Heart left ventricle (tissue), 16 donors: ENCODE measurements around the gene FBXL17. TPM values are rescaled to one million over a fixed set of nuclear protein-coding genes. Genes with fewer than 3 reads are reported as not detected.

Source experiments
- ATAC-seq, 4 donors: fragments of 200-7000 bp; cut with Tn5 transposase; one replicate each; pipeline ENCODE4 v1.9.1; 2020 to 2022; ENCODE audit warnings: moderate library complexity in 4 of 4, mild to moderate bottlenecking in 3 of 4, moderate number of reproducible peaks in 1 of 4
- DNase-seq, 5 donors: peaks; one replicate each; pipeline ENCODE4 v3.0.0-alpha.2; 2020
- H3K27ac ChIP-seq, 12 donors: fragments of 200-600 bp; sonication (generic) in 4 of 12; one replicate each; pipeline versions ENCODE4 v1.5.0 to v1.8.0; 2016 to 2022; ENCODE audit warnings: mild to moderate bottlenecking in 2 of 12
- H3K27me3 ChIP-seq, 9 donors: fragments of 200-600 bp; sonication (generic) in 2 of 9; one replicate each; pipeline versions ENCODE4 v1.5.1 to v1.8.0; 2016 to 2022; ENCODE audit warnings: mild to moderate bottlenecking in 3 of 9
- H3K36me3 ChIP-seq, 9 donors: fragments of 200-600 bp; sonication (generic) in 2 of 9; one replicate each; pipeline versions ENCODE4 v1.5.0 to v1.8.0; 2018 to 2022; ENCODE audit warnings: mild to moderate bottlenecking in 2 of 9
- H3K4me1 ChIP-seq, 12 donors: fragments of 200-600 bp; sonication (generic) in 4 of 12; one replicate each; pipeline versions ENCODE4 v1.5.0 to v1.8.0; 2016 to 2022; ENCODE audit warnings: mild to moderate bottlenecking in 3 of 12
- H3K4me3 ChIP-seq, 12 donors: fragments of 200-600 bp; sonication (generic) in 4 of 12; one replicate each; pipeline versions ENCODE4 v1.5.0 to v1.8.0; 2017 to 2022; ENCODE audit warnings: mild to moderate bottlenecking in 9 of 12, moderate library complexity in 4 of 12
- H3K9me3 ChIP-seq, 12 donors: fragments of 200-600 bp; sonication (generic) in 4 of 12; one replicate each; pipeline versions ENCODE4 v1.5.0 to v1.8.0; 2016 to 2022; ENCODE audit warnings: mild to moderate bottlenecking in 1 of 12
- CTCF ChIP-seq, 12 donors: fragments of 200-600 bp; sonication (generic) in 4 of 12; IDR thresholded peaks; one replicate each; pipeline versions ENCODE4 v1.5.0 to v1.8.0; 2018 to 2022; ENCODE audit warnings: antibody characterized with exemption in 12 of 12, mild to moderate bottlenecking in 5 of 12
- POLR2A ChIP-seq, 2 donors: fragments of 450-650 bp; IDR thresholded peaks; one replicate each; pipeline ENCODE4 v1.6.1; 2017; ENCODE audit warnings: antibody characterized with exemption in 2 of 2, mild to moderate bottlenecking in 2 of 2, moderate library complexity in 2 of 2
- WGBS, 4 donors: extraction: QIAGEN DNeasy Blood & Tissue Kit in 2 of 4; methylation state at CpG; one replicate each; pipeline versions ENCODE4 v1.1.5 to v1.1.7; 2013 to 2018; 5-methylcytosine and 5-hydroxymethylcytosine counted together
- intact Hi-C, 10 donors: fragments of 100-400 bp; cut with DNase I; formaldehyde crosslinking; loops; one replicate each; pipeline versions ENCODE4 v1.11.1 to v1.14.2; 2022
- polyA plus RNA-seq, 2 donors: library from polyadenylated mRNA; stranded (reverse); fragments of 200-250 nt; gene quantifications; one replicate each; pipeline ENCODE4 v1.2.3, GENCODE V29; 2013
- total RNA-seq, 9 donors: library from RNA; depleted of rRNA in 2 of 9; stranded (reverse); fragments of >200 nt in 2 of 9; fragmentation: NEBNext Ultra II Directional in 3 of 9; extraction: Animal tissue kit (Norgen Biotek cat#: 25700) in 3 of 9; gene quantifications; one replicate each; pipeline versions ENCODE4 v1.1.0 to v1.2.4, GENCODE V29; 2016 to 2023
- donor health status: ischemic (EF 13 %, LVEDD 7.1; RV severe dilation, severe dysfunction).
- donor health status: healthy with polysubstance abuse.
- donor health status: DM: no; HTN: yes; CAD: no.
- donor health status: DM: no; HTN: no; CAD: no.
- donor health status: ischemic (EF 25% LVEDD 6.9; RV normal size, moderate dysfunction).
- donor health status: ischemic (EF 25% LVEDD 5.7; RV mildly dilated, moderate dysfunction).
- donor health status: healthy.
- donor health status: DM: yes; HTN: yes; CAD: no.
- donor health status: ischemic (EF 35%, LVEDD 5.7; RV mildly dilated, moderate dysfunction).
- donor health status: nonischemic (EF 11% LVEDD 7.7; RV severe dilation, severe dysfunction).
- donor health status: DM: yes; HTN: yes; CAD: no.
- donor health status: PGD.
- donor health status: ischemic (EF 29% LVEDD 5.4; RV normal size, mild dysfunction).
- donor health status: nonischemic (EF 23%, LVEDD 6.1; RV moderate dilation, normal function).

FBXL17 gene
- total and polyA plus RNA-seq, 11 donors: 10.2 to 39.4 (median 33.1) TPM

- TF ChIP-seq CTCF (IDR thresholded peaks at IDR 0.05) (peak in 1 of 12 donors; percentile 2), POLR2A (IDR thresholded peaks at IDR 0.05) (no peak)
- H3K27me3 ChIP-seq: no peaks in the 10 kb centered on the region
- intact Hi-C loops: loop anchor here (2.0 to 10.0 kb wide), 5 partner anchors 81 to 86 kb away; no protein-coding TSS in a partner anchor
- no peaks in the 10 kb centered on the region for H3K9me3 ChIP-seq
- H3K27ac ChIP-seq: no peak overlapping the region
- no peaks in the 10 kb centered on the region for H3K36me3 ChIP-seq
- H3K4me1 ChIP-seq: peaks cover 0 to 21% (median 5%) of the 10 kb centered on the region in 12 donors
- ATAC-seq (no peak), DNase-seq (no peak)
- H3K4me3 ChIP-seq: peak overlapping the region in 1 of 12 donors; percentile 23
- WGBS, 4 donors: 0 to 12% (median 5%) methylated on average over 2 of the region's 2 CpGs
These were observed 121.1 kb downstream of the FBXL17 start for GRCh38 chr5:108260858-108261170.

GRCh38 chr5:108260117-108260857 is 121.6 kb downstream of the FBXL17 start:
- H3K27ac ChIP-seq: no peak overlapping the region
- no peak for TF ChIP-seq POLR2A (IDR thresholded peaks at IDR 0.05)
- peak; percentile 87 to 98 (median 94) for TF ChIP-seq CTCF (IDR thresholded peaks at IDR 0.05)
- H3K27me3 ChIP-seq: no peaks in the 10 kb centered on the region
- ATAC-seq (peak; percentile 71 to 94 (median 94)), DNase-seq (peak; percentile 55 to 73 (median 69))
- intact Hi-C loops: loop anchor here (2.0 to 10.0 kb wide), 5 partner anchors 82 to 87 kb away; no protein-coding TSS in a partner anchor
- 35 to 40% (median 37%) methylated on average over 8 of the region's 8 CpGs for WGBS, 4 donors
- no peaks in the 10 kb centered on the region for H3K9me3 ChIP-seq
- no peaks in the 10 kb centered on the region for H3K36me3 ChIP-seq
- H3K4me1 ChIP-seq: peaks cover 0 to 21% (median 5%) of the 10 kb centered on the region in 12 donors
- H3K4me3 ChIP-seq: peak overlapping the region in 5 of 12 donors; percentile 17 to 42 (median 23)

- Histone ChIP-seq H3K4me1 (peaks cover 0 to 21% (median 4%) of the 10 kb centered on the region in 12 donors), H3K36me3 (no peaks in the 10 kb centered on the region), H3K4me3 (no peak overlapping the region), H3K27me3 (no peaks in the 10 kb centered on the region), H3K27ac (no peak overlapping the region), H3K9me3 (no peaks in the 10 kb centered on the region)
- TF ChIP-seq CTCF (IDR thresholded peaks at IDR 0.05) (no peak), POLR2A (IDR thresholded peaks at IDR 0.05) (no peak)
- intact Hi-C loops: no loop called here
- DNase-seq: no peak
- peak; percentile 63 to 80 (median 72) for ATAC-seq
- WGBS, 4 donors: 20 to 30% (median 26%) methylated on average over 1 of the region's 1 CpG
These were observed 122.6 kb downstream of the FBXL17 start for GRCh38 chr5:108259306-108259705.

GRCh38 chr5:108257996-108258395 is 123.9 kb downstream of the FBXL17 start:
- peaks cover 0 to 21% (median 3%) of the 10 kb centered on the region in 12 donors for H3K4me1 ChIP-seq
- H3K4me3 ChIP-seq: no peak overlapping the region
- intact Hi-C loops: no loop called here
- 83 to 94% (median 89%) methylated on average over 3 of the region's 3 CpGs for WGBS, 4 donors
- H3K9me3 ChIP-seq: no peaks in the 10 kb centered on the region
- ATAC-seq (no peak), DNase-seq (no peak)
- no peaks in the 10 kb centered on the region for H3K27me3 ChIP-seq
- TF ChIP-seq CTCF (IDR thresholded peaks at IDR 0.05): no peak
- TF ChIP-seq POLR2A (IDR thresholded peaks at IDR 0.05): no peak
- no peak overlapping the region for H3K27ac ChIP-seq
- H3K36me3 ChIP-seq: no peaks in the 10 kb centered on the region
